Esophagus muscularis mucosa (tissue), 4 donors: ENCODE results near the gene KRTAP6-1. TPM values are rescaled to one million over a fixed set of nuclear protein-coding genes. Genes with fewer than 3 reads are reported as not detected.

Source experiments
- DNase-seq: peaks from one replicate; pipeline ENCODE4 v3.0.0-alpha.2; 2017; ENCODE audit errors: extremely low spot score
- H3K27ac ChIP-seq, 4 donors: fragments of 200-600 bp; sonication (generic); replicated peaks in 1 of 4; 1 replicate in 3 of 4; 2 replicates in 1 of 4; pipeline ENCODE4 v1.5.1; 2016 to 2019; ENCODE audit warnings: mild to moderate bottlenecking in 1 of 4
- H3K27me3 ChIP-seq, 4 donors: fragments of 200-600 bp; sonication (generic); one replicate each; pipeline versions ENCODE4 v1.5.1 to v1.6.0; 2016 to 2019
- H3K36me3 ChIP-seq, 4 donors: fragments of 200-600 bp; sonication (generic); one replicate each; pipeline ENCODE4 v1.5.1; 2016 to 2019
- H3K4me1 ChIP-seq, 4 donors: fragments of 200-600 bp; sonication (generic); one replicate each; pipeline ENCODE4 v1.5.1; 2016 to 2019
- H3K4me3 ChIP-seq, 4 donors: fragments of 200-600 bp; sonication (generic); 1 replicate in 2 of 4; 2 replicates in 2 of 4; pipeline ENCODE4 v1.5.1; 2016 to 2019; ENCODE audit warnings: mild to moderate bottlenecking in 4 of 4, moderate library complexity in 1 of 4
- H3K9me3 ChIP-seq, 4 donors: fragments of 200-600 bp; sonication (generic); 1 replicate in 3 of 4; 2 replicates in 1 of 4; pipeline ENCODE4 v1.5.1; 2016 to 2019
- CTCF ChIP-seq, 3 experiments: fragments of 200-600 bp in 2 of 3; fragments of 450-650 bp in 1 of 3; sonication (generic) in 2 of 3; IDR thresholded peaks; one replicate each; pipeline ENCODE4 v1.5.1; 2017 to 2019; ENCODE audit warnings: antibody characterized with exemption in 3 of 3, mild to moderate bottlenecking in 2 of 3, moderate library complexity in 1 of 3
- EP300 ChIP-seq: sonication (generic); formaldehyde crosslinking; IDR thresholded peaks from one replicate; pipeline ENCODE4 v1.6.1; 2017; ENCODE audit warnings: antibody characterized with exemption
- POLR2A ChIP-seq: fragments of 450-650 bp; IDR thresholded peaks from one replicate; pipeline ENCODE4 v1.6.1; 2017; ENCODE audit warnings: antibody characterized with exemption, moderate library complexity, mild to moderate bottlenecking, low read depth
- POLR2AphosphoS5 ChIP-seq, 2 donors: sonication (generic); formaldehyde crosslinking; IDR thresholded peaks; one replicate each; pipeline ENCODE4 v1.6.1; 2017; ENCODE audit warnings: antibody characterized with exemption in 2 of 2
- WGBS: methylation state at CpG from one replicate; pipeline ENCODE4 v1.1.5; 2018; 5-methylcytosine and 5-hydroxymethylcytosine counted together
- intact Hi-C: fragments of 100-400 bp; cut with DNase I; formaldehyde crosslinking; loops from one replicate; pipeline ENCODE4 v1.15.1; 2023
- small RNA-seq, 3 donors: library from RNA; depleted of rRNA; stranded (forward); fragments of <200 nt; gene quantifications; one replicate each; pipeline ENCODE3, GENCODE V24; 2016
- total RNA-seq, 4 donors: library from RNA; depleted of rRNA; stranded (reverse); fragments of >200 nt; gene quantifications; one replicate each; pipeline versions ENCODE4 v1.1.0 to v1.2.1, GENCODE V29; 2016

The KRTAP6-1 gene
- total RNA-seq, 4 donors from 2014 or later, result not detected

GRCh38 chr21:30567617-30568016 is 46.1 kb downstream of the KRTAP6-1 start:
- TF ChIP-seq CTCF (IDR thresholded peaks at IDR 0.05) (no peak), POLR2AphosphoS5 (IDR thresholded peaks at IDR 0.05) (no peak), EP300 (no peak), POLR2A (no peak)
- Histone ChIP-seq H3K4me1 (no peaks in the 10 kb centered on the region), H3K9me3 (no peaks in the 10 kb centered on the region), H3K4me3 (no peak overlapping the region), H3K27me3 (no peaks in the 10 kb centered on the region), H3K27ac (no peak overlapping the region), H3K36me3 (no peaks in the 10 kb centered on the region)
- no peak for DNase-seq
- intact Hi-C loops, result no loop called here

GRCh38 chr21:30563630-30564029 is 50.1 kb downstream of the KRTAP6-1 start:
- Histone ChIP-seq H3K27me3 (no peaks in the 10 kb centered on the region), H3K9me3 (no peaks in the 10 kb centered on the region), H3K4me3 (no peak overlapping the region), H3K36me3 (no peaks in the 10 kb centered on the region), H3K4me1 (no peaks in the 10 kb centered on the region), H3K27ac (no peak overlapping the region)
- 79% methylated on average over 2 of the region's 2 CpGs for whole genome bisulfite sequencing
- no peak for DNase-seq
- intact Hi-C loops, result no loop called here
- TF ChIP-seq POLR2A (no peak), POLR2AphosphoS5 (IDR thresholded peaks at IDR 0.05) (no peak), CTCF (IDR thresholded peaks at IDR 0.05) (no peak), EP300 (no peak)

Small RNA genes lying within 50 kb of the gene (small RNA-seq; reads per million reads assigned to genes)
- 0 reads per million in 3 donors for gene KRTAP20-1
- gene KRTAP20-3, result 0 reads per million in 3 donors
- 0 reads per million in 3 donors for gene KRTAP20-4
- gene KRTAP22-1, result 0 reads per million in 3 donors
- gene KRTAP22-2, result 0 reads per million in 3 donors

Other genes with a start within 250 kb of the KRTAP6-1 start
- gene KRTAP13-2, start 241.7 kb downstream of the KRTAP6-1 start, total RNA-seq, result not detected
- gene KRTAP13-1, start 217.9 kb downstream of the KRTAP6-1 start, total RNA-seq, result not detected
- gene KRTAP13-3, start 188.0 kb downstream of the KRTAP6-1 start, total RNA-seq, result not detected
- gene KRTAP13-4, start 183.7 kb downstream of the KRTAP6-1 start, total RNA-seq, result not detected
- not detected for gene KRTAP15-1, start 173.7 kb downstream of the KRTAP6-1 start, total RNA-seq
- gene KRTAP19-1, start 133.6 kb downstream of the KRTAP6-1 start, total RNA-seq, result not detected
- gene KRTAP19-2, start 126.5 kb downstream of the KRTAP6-1 start, total RNA-seq, result not detected
- gene KRTAP19-3, start 121.9 kb downstream of the KRTAP6-1 start, total RNA-seq, result not detected
- gene KRTAP19-4, start 116.8 kb downstream of the KRTAP6-1 start, total RNA-seq, result not detected
- gene KRTAP19-5, start 111.8 kb downstream of the KRTAP6-1 start, total RNA-seq, result not detected
- not detected for gene KRTAP19-6, start 72.1 kb downstream of the KRTAP6-1 start, total RNA-seq
- gene KRTAP19-7, start 52.6 kb downstream of the KRTAP6-1 start, total RNA-seq, result not detected
- not detected for gene KRTAP22-2, start 23.5 kb downstream of the KRTAP6-1 start, total RNA-seq
- not detected for gene KRTAP6-3, start 21.5 kb downstream of the KRTAP6-1 start, total RNA-seq
- not detected for gene KRTAP6-2, start 15.0 kb downstream of the KRTAP6-1 start, total RNA-seq
- gene KRTAP22-1, start 12.8 kb downstream of the KRTAP6-1 start, total RNA-seq, result not detected
- not detected for gene KRTAP20-1, start 2.5 kb upstream of the KRTAP6-1 start, total RNA-seq
- gene KRTAP20-4, start 6.7 kb upstream of the KRTAP6-1 start, total RNA-seq, result not detected
- not detected for gene KRTAP20-2, start 21.3 kb upstream of the KRTAP6-1 start, total RNA-seq
- not detected for gene KRTAP20-3, start 28.9 kb upstream of the KRTAP6-1 start, total RNA-seq
- gene KRTAP21-3, start 104.8 kb upstream of the KRTAP6-1 start, total RNA-seq, result not detected
- gene KRTAP21-2, start 133.3 kb upstream of the KRTAP6-1 start, total RNA-seq, result not detected
- not detected for gene KRTAP21-1, start 141.5 kb upstream of the KRTAP6-1 start, total RNA-seq
- not detected for gene KRTAP8-1, start 199.3 kb upstream of the KRTAP6-1 start, total RNA-seq
- gene KRTAP7-1, start 215.8 kb upstream of the KRTAP6-1 start, total RNA-seq, result not detected